A549 (cell line): ENCODE results near the gene ALDH1A1. TPM values are rescaled to one million over a fixed set of nuclear protein-coding genes. Genes with fewer than 3 reads are reported as not detected.
"Not testable (repeated sequence)": the region's sequence is repeated elsewhere in the genome, so short reads cannot be mapped to it uniquely, and the experiment has no call there.

Source experiments
- ATAC-seq, 2 experiments: fragments of 200-7000 bp in 1 of 2; fragments of >200 bp in 1 of 2; cut with Nextera tagmentation in 1 of 2; cut with Tn5 transposase in 1 of 2; 3 replicates each; pipeline versions ENCODE4 v1.8.0 to v1.9.1; 2018 to 2020; ENCODE audit warnings: mild to moderate bottlenecking in 1 of 2, moderate library complexity in 1 of 2
- CTCF ChIA-PET: fragments of 300-600 bp; sonication (Branson Sonifier 250); formaldehyde crosslinking; extraction: SDS; loops from one replicate; lab custom pipeline; 2021; ENCODE audit warnings: antibody characterized with exemption, inconsistent platforms; lab: Yijun Ruan, JAX
- POLR2A ChIA-PET: fragments of 350-600 bp; formaldehyde crosslinking; extraction: SDS; loops from one replicate; lab custom pipeline; 2021; ENCODE audit warnings: antibody characterized with exemption, inconsistent platforms; lab: Yijun Ruan, JAX
- DNase-seq, 2 experiments: peaks; one replicate each; pipeline versions ENCODE4 v3.0.0 to v3.0.0-alpha.2; 2011 to 2016; ENCODE audit warnings: low read depth in 1 of 2, low spot score in 1 of 2
- FAIRE-seq: peaks from 2 replicates; lab custom pipeline; 2011; peaks lifted over from hg19 to GRCh38; lab: Jason Lieb, UNC
- H3K27ac ChIP-seq, 2 experiments: fragments of >200 bp; sonication (Bioruptor Twin); formaldehyde crosslinking; 3 replicates each; pipeline ENCODE4 v1.5.1; 2016 to 2017
- H3K4me1 ChIP-seq: fragments of >200 bp; sonication (Bioruptor Twin); formaldehyde crosslinking; 3 replicates; pipeline ENCODE4 v1.6.1; 2016
- H3K4me2 ChIP-seq: fragments of >200 bp; sonication (Bioruptor Twin); formaldehyde crosslinking; 3 replicates; pipeline ENCODE4 v1.6.1; 2016
- H3K4me3 ChIP-seq: fragments of >200 bp; sonication (Bioruptor Twin); formaldehyde crosslinking; 3 replicates; pipeline ENCODE4 v1.5.1; 2016
- H3K9me3 ChIP-seq: fragments of >200 bp; sonication (Bioruptor Twin); formaldehyde crosslinking; 3 replicates; pipeline ENCODE4 v1.6.1; 2016
- CTCF ChIP-seq: fragments of >200 bp; sonication (Bioruptor Twin); formaldehyde crosslinking; IDR thresholded peaks from 3 replicates; pipeline ENCODE4 v1.5.1; 2016
- E2F6 ChIP-seq: IDR thresholded peaks from 2 replicates; pipeline ENCODE4 v1.6.1; 2012; ENCODE audit warnings: low read depth, borderline replicate concordance
- EHF ChIP-seq: fragments of 250-450 bp; sonication (Bioruptor Pico); IDR thresholded peaks from 2 replicates; pipeline ENCODE4 v1.5.0; 2020; ENCODE audit warnings: mild to moderate bottlenecking
- EHMT2 ChIP-seq: fragments of 200-600 bp; sonication (generic); IDR thresholded peaks from 2 replicates; pipeline ENCODE4 v1.6.1; 2016; ENCODE audit warnings: antibody characterized with exemption, low read depth, mild to moderate bottlenecking, moderate library complexity
- ELK1 ChIP-seq: fragments of 150-350 bp; IDR thresholded peaks from 2 replicates; pipeline ENCODE4 v1.6.1; 2014; ENCODE audit warnings: low read depth, mild to moderate bottlenecking, low read length
- KDM5A ChIP-seq: fragments of 200-600 bp; sonication (generic); IDR thresholded peaks from 2 replicates; pipeline ENCODE4 v1.6.1; 2016; ENCODE audit warnings: antibody characterized with exemption, mild to moderate bottlenecking
- MAFK ChIP-seq: fragments of 450-650 bp; IDR thresholded peaks from 2 replicates; pipeline ENCODE4 v1.6.1; 2014; ENCODE audit not compliant: partially characterized antibody
- MAZ ChIP-seq: fragments of 150-350 bp; IDR thresholded peaks from 2 replicates; pipeline ENCODE4 v1.6.1; 2014; ENCODE audit warnings: antibody characterized with exemption, low read depth, low read length, borderline replicate concordance
- NR3C1 ChIP-seq: fragments of >200 bp; sonication (Bioruptor Twin); formaldehyde crosslinking; IDR thresholded peaks from 3 replicates; pipeline ENCODE4 v1.6.1; 2017
- PBX3 ChIP-seq: IDR thresholded peaks from 2 replicates; pipeline ENCODE4 v1.6.1; 2012
- PHF8 ChIP-seq: fragments of 200-600 bp; sonication (generic); IDR thresholded peaks from 2 replicates; pipeline ENCODE4 v1.6.1; 2016; ENCODE audit warnings: low read depth, mild to moderate bottlenecking, antibody characterized with exemption, moderate library complexity, borderline replicate concordance
- RARB ChIP-seq: fragments of 250-450 bp; sonication (Bioruptor Pico); IDR thresholded peaks from 2 replicates; pipeline ENCODE4 v1.8.0; 2021; ENCODE audit warnings: mild to moderate bottlenecking, moderate library complexity
- REST ChIP-seq: fragments of 200-600 bp; sonication (generic); IDR thresholded peaks from 2 replicates; pipeline ENCODE4 v1.6.1; 2016; ENCODE audit warnings: antibody characterized with exemption, mild to moderate bottlenecking, moderate library complexity
- RFX5 ChIP-seq: fragments of 450-650 bp; IDR thresholded peaks from 2 replicates; pipeline ENCODE4 v1.7.1; 2014; ENCODE audit warnings: antibody characterized with exemption, mild to moderate bottlenecking, moderate library complexity
- SREBF2 ChIP-seq: fragments of 450-650 bp; IDR thresholded peaks from 2 replicates; pipeline ENCODE4 v1.6.1; 2014; ENCODE audit warnings: mild to moderate bottlenecking, moderate library complexity
- USF2 ChIP-seq: fragments of 450-650 bp; IDR thresholded peaks from 2 replicates; pipeline ENCODE4 v1.6.1; 2014; ENCODE audit warnings: antibody characterized with exemption
- ZC3H11A ChIP-seq: fragments of 450-650 bp; IDR thresholded peaks from 2 replicates; pipeline ENCODE4 v1.6.1; 2014; ENCODE audit warnings: antibody characterized with exemption, mild to moderate bottlenecking
- WGBS: methylation state at CpG from one replicate; pipeline ENCODE4 v1.1.6; 2017; ENCODE audit errors: missing lambda C conversion rate; 5-methylcytosine and 5-hydroxymethylcytosine counted together
- polyA plus RNA-seq, 4 experiments: library from polyadenylated mRNA; depleted of rRNA in 3 of 4; stranded (reverse); fragments of >200 nt; fragmentation: RNase III in 1 of 4; extraction: RNeasy Plus Mini Kit Qiagen cat#74134 plus additional on column Dnase treatment in 1 of 4; gene quantifications; 2 replicates in 3 of 4; 3 replicates in 1 of 4; pipeline ENCODE4 v1.2.3, GENCODE V29; 2011 to 2017

The ALDH1A1 gene
- polyA plus RNA-seq, 2 of the 4 experiments (the other 2 are of a cell fraction) = 8,617 to 9,987 TPM

- FAIRE-seq (no peak), DNase-seq (no peak), ATAC-seq (no peak)
- H3K9me3 ChIP-seq = peaks cover 6% of the 10 kb centered on the region; the same call in 2 of the 3 replicates
- H3K4me1 ChIP-seq = peaks cover 17% of the 10 kb centered on the region
- 91% methylated on average over 4 of the region's 4 CpGs for WGBS
- CTCF ChIA-PET = interaction anchor here (0.9 to 2.1 kb wide), 4 partner anchors 28 to 338 kb away, joined by 3 to 7 read pairs (median 4); no protein-coding TSS in a partner anchor
- TF ChIP-seq RARB (CRISPR knock-in tag) (no peak), MAFK (no peak), RFX5 (no peak), E2F6 (no peak), USF2 (no peak), ELK1 (no peak), PHF8 (no peak), ZC3H11A (no peak), KDM5A (no peak), PBX3 (no peak), MAZ (no peak), EHF (CRISPR knock-in tag) (no peak), REST (no peak), EHMT2 (no peak), SREBF2 (no peak), CTCF (no peak), NR3C1 (no peak)
- H3K4me2 ChIP-seq = no peak overlapping the region
- H3K4me3 ChIP-seq = no peak overlapping the region
- POLR2A ChIA-PET = no interaction called here
- H3K27ac ChIP-seq = 0 out of 6 replicates have a peak overlapping the region, but pooled peaks of 1 of the 2 experiments have one; percentile 5
Measured at GRCh38 chr9:72863456-72864094, 89.3 kb downstream of the ALDH1A1 start.

- H3K9me3 ChIP-seq, DNase-seq, H3K4me2 ChIP-seq, H3K27ac ChIP-seq, FAIRE-seq, POLR2A ChIA-PET, ATAC-seq, H3K4me3 ChIP-seq: not testable (repeated sequence)
- 81% methylated on average over 7 of the region's 7 CpGs for WGBS
- H3K4me1 ChIP-seq = peaks cover 25% of the 10 kb centered on the region
- CTCF ChIA-PET = interaction anchor here (1.0 to 2.1 kb wide), 2 partner anchors 29 to 337 kb away, joined by 4 to 7 read pairs; no protein-coding TSS in a partner anchor
Measured at GRCh38 chr9:72862788-72863187, 90.1 kb downstream of the ALDH1A1 start.
